Colonic mucosa (tissue), 4 donors: ENCODE results near the gene KISS1R. TPM values are rescaled to one million over a fixed set of nuclear protein-coding genes. Genes with fewer than 3 reads are reported as not detected.
A peak's percentile ranks its signal among the peaks of the same experiment; 100 is the strongest.

ENCODE experiments used
- DNase-seq: peaks from one replicate; pipeline ENCODE4 v3.0.0-alpha.2; 2020
- H3K27ac ChIP-seq: fragments of 200-600 bp; one replicate; pipeline ENCODE4 v1.8.0; 2021
- H3K27me3 ChIP-seq: fragments of 200-600 bp; one replicate; pipeline ENCODE4 v1.8.0; 2021
- H3K36me3 ChIP-seq: fragments of 200-600 bp; one replicate; pipeline ENCODE4 v1.8.0; 2021
- H3K4me1 ChIP-seq: fragments of 200-600 bp; one replicate; pipeline ENCODE4 v1.8.0; 2021; ENCODE audit warnings: mild to moderate bottlenecking
- H3K4me3 ChIP-seq: fragments of 200-600 bp; one replicate; pipeline ENCODE4 v1.8.0; 2021
- H3K9ac ChIP-seq, 2 donors: one replicate each; pipeline ENCODE4 v1.7.0; 2013; ENCODE audit warnings: control low read depth in 2 of 2, low read depth in 2 of 2, low read length in 2 of 2
- H3K9me3 ChIP-seq: fragments of 200-600 bp; one replicate; pipeline ENCODE4 v1.8.0; 2021
- CTCF ChIP-seq: fragments of 200-600 bp; IDR thresholded peaks from one replicate; pipeline ENCODE4 v1.8.0; 2022; ENCODE audit warnings: antibody characterized with exemption, mild to moderate bottlenecking
- intact Hi-C: fragments of 100-400 bp; cut with DNase I; formaldehyde crosslinking; loops from one replicate; pipeline ENCODE4 v1.14.1; 2022
- total RNA-seq, 2 donors: library from RNA; stranded (reverse); fragmentation: NEBNext Ultra II Directional in 1 of 2; extraction: Animal tissue kit (Norgen Biotek cat#: 25700) in 1 of 2; gene quantifications; one replicate each; pipeline ENCODE4 v1.2.1, GENCODE V29; 2021
- donor health status: healthy.
- donor health status: DM: no; HTN: no; CAD: no.
- donor health status: DM: no; HTN: no; CAD: no.

The KISS1R gene
- total RNA-seq, 2 donors from 2014 or later: 0.21 TPM; not detected in 1

GRCh38 chr19:941292-942132 is 24.4 kb downstream of the KISS1R start:
- H3K36me3 ChIP-seq: no peaks in the 10 kb centered on the region
- peak overlapping the region; percentile 40 for H3K4me3 ChIP-seq
- H3K27me3 ChIP-seq: no peaks in the 10 kb centered on the region
- no peak for TF ChIP-seq CTCF
- intact Hi-C loops: no loop called here
- peaks cover 9% of the 10 kb centered on the region for H3K4me1 ChIP-seq
- no peaks in the 10 kb centered on the region for H3K9me3 ChIP-seq
- no peak for DNase-seq
- H3K27ac ChIP-seq: peak overlapping the region; percentile 57
- H3K9ac ChIP-seq: peak overlapping the region; percentile 33 to 58

- TF ChIP-seq CTCF: no peak
- no peak overlapping the region for H3K4me3 ChIP-seq
- no peaks in the 10 kb centered on the region for H3K36me3 ChIP-seq
- intact Hi-C loops: no loop called here
- H3K9me3 ChIP-seq: no peaks in the 10 kb centered on the region
- no peak overlapping the region for H3K9ac ChIP-seq
- no peak for DNase-seq
- no peak overlapping the region for H3K27ac ChIP-seq
- H3K27me3 ChIP-seq: no peaks in the 10 kb centered on the region
- H3K4me1 ChIP-seq: peaks cover 9% of the 10 kb centered on the region
These were observed 25.1 kb downstream of the KISS1R start for GRCh38 chr19:942133-942645.

GRCh38 chr19:943551-944170 is 26.5 kb downstream of the KISS1R start:
- Histone ChIP-seq H3K9ac (peak overlapping the region in 1 of 2 donors; percentile 19), H3K4me1 (peaks cover 9% of the 10 kb centered on the region), H3K27me3 (no peaks in the 10 kb centered on the region), H3K4me3 (no peak overlapping the region), H3K9me3 (no peaks in the 10 kb centered on the region), H3K36me3 (no peaks in the 10 kb centered on the region), H3K27ac (no peak overlapping the region)
- TF ChIP-seq CTCF: no peak
- DNase-seq: no peak
- intact Hi-C loops: no loop called here

- Histone ChIP-seq H3K9me3 (no peaks in the 10 kb centered on the region), H3K9ac (no peak overlapping the region), H3K4me1 (peaks cover 9% of the 10 kb centered on the region), H3K27ac (no peak overlapping the region), H3K4me3 (no peak overlapping the region), H3K36me3 (no peaks in the 10 kb centered on the region), H3K27me3 (no peaks in the 10 kb centered on the region)
- intact Hi-C loops: no loop called here
- peak; percentile 76 for DNase-seq
- TF ChIP-seq CTCF: no peak
These were observed 27.0 kb downstream of the KISS1R start for GRCh38 chr19:944171-944567.

GRCh38 chr19:944663-945241 is 27.6 kb downstream of the KISS1R start:
- H3K4me3 ChIP-seq: no peak overlapping the region

More at GRCh38 chr19:944663-945241, 27.6 kb downstream of the KISS1R start:
- Histone ChIP-seq H3K4me1 (peaks cover 9% of the 10 kb centered on the region), H3K27ac (no peak overlapping the region), H3K27me3 (no peaks in the 10 kb centered on the region), H3K9ac (no peak overlapping the region), H3K9me3 (no peaks in the 10 kb centered on the region), H3K36me3 (no peaks in the 10 kb centered on the region)
- no peak for TF ChIP-seq CTCF
- intact Hi-C loops: no loop called here
- no peak for DNase-seq
